CD4-positive, alpha-beta T cell treated with Interleukin-10 for 1 hour (primary cell): Measurements from ENCODE around the gene TPPP2.

Experiments used
- DNase-seq: peaks from one replicate; pipeline ENCODE4 v3.0.0-alpha.2; 2020

TPPP2 gene

DNA sequence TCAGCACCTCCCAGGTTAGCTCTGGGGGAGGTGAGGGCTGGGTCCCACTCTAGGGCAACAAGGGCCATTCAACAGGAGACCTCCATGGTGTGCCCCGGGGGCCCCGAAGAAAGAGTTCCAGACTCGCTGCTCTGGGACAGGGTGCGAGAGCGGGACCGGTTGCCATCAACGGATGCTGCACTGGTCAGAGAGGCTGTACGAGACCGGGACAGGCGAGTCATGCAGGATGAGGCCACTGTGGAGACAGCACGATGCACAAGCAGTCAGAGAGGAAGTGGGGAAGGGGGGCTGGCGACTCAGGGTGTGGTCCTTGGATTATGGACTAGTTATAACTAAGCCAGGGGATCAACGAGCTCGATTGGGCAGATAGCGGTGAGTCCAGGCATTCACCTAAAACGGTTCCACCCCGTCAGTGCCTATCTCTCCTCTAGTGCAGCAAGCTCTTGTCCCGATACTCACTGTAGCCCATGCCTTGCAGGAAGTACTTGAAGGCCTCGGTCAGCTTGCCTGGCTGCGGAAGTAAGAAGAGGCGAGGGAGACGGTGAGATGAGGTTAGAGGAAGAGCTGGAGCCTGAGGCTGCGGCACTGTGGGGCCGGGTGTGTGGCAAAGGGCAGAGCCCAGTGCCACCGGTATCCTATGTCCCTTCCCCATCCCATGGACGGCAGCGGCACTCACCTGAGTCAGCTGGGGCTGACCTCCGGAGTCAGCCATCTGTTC lies 12.3 kb upstream of the TPPP2 start:
- DNase-seq = no peak

DNA sequence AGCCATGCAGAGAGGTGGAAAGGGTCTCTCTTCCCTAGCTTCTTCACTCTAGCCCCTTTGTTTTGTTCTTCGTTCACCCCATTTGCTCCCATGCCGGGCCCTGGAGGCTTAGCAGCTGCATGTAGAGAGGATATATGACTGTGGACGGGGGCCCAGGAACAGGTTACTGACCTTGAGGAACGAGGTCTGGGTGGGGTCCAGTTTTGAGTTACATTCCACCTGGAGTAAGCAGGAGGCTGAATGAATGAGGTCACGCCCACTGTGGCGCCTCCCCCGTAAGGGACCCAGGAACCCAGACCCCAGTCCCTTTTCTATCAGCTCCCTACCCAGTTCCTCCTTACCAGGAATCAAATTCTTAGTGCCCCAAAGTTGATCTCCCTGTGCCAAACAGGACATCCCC lies 11.7 kb upstream of the TPPP2 start:
- no peak for DNase-seq

- DNase-seq = no peak
Observed at GRCh38 chr14:21018781-21019180, 11.2 kb upstream of the TPPP2 start.

- no peak for DNase-seq
Observed at GRCh38 chr14:21019366-21019765, 10.7 kb upstream of the TPPP2 start.

- DNase-seq = no peak
Observed at GRCh38 chr14:21020977-21021545, 9.0 kb upstream of the TPPP2 start.

- no peak for DNase-seq
Observed at GRCh38 chr14:21022686-21023085, 7.3 kb upstream of the TPPP2 start.

GRCh38 chr14:21023174-21023573 lies 6.8 kb upstream of the TPPP2 start:
- no peak for DNase-seq

- peak; percentile 19 for DNase-seq
Observed at GRCh38 chr14:21023817-21024584, 6.0 kb upstream of the TPPP2 start.

DNA sequence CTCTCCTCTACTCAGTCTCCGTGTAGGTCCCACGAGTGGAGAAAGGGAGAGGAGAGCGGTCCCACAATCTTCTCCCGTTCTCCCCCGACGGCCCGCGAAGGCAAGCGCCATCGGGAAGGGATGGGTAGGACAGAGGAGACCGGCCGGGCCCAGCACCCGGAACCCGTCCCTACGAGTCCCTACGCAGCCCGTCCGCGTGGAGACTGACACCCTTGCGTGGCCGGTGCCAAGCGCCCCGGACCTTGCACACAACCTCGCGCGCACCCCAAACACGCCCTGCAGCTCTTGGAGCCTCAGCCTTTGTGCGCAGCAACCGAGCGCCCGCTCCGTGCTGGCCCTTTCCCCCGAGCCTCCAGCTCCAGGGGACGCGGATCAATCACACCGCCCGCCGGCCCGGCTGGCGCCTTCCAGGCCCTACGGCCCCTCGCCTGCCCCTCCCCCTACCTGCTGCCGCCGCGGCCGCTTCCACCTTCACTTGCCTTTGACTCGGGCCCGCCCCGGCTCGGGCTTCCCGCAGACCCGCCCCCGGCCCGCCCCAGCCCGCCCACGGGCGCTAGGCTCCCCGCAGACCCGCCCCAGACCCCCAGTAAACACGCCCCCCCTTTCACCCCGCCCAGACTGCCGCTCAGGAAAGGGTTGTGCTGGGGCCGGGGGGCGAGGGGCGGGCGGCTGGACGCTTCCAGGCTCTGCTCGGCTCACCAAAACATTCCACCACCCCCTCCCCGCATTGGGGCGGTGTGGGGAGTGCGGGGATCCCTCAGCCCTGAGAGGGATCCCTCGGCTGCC lies 5.2 kb upstream of the TPPP2 start, which contains the start of gene NDRG2:
NDRG2 (minus strand) TSS at position 477 of the 786 bp plus-strand sequence. CDS start 1,746 bp downstream, outside the sequence.
- DNase-seq = peak; percentile 84

- no peak for DNase-seq
Observed at GRCh38 chr14:21025371-21026273, 4.4 kb upstream of the TPPP2 start.

GRCh38 chr14:21026274-21026987 lies 3.6 kb upstream of the TPPP2 start:
- no peak for DNase-seq

DNA sequence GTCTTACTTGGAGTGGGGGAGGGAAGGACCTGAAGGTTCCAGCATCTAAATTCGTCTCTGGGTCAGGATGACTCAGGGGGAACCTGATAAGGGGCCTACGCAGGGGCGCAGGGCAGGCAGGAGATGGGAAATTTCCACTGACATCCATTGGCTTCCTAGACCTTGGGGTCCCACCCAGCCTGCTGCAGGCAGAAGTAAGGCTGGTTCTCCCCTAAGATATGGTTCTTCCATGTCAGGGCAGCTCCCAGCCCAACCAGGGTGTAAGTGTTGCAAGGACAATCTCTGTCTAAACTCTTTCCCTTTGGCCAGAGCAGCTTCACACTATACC lies 3.1 kb upstream of the TPPP2 start:
- DNase-seq = no peak

DNA sequence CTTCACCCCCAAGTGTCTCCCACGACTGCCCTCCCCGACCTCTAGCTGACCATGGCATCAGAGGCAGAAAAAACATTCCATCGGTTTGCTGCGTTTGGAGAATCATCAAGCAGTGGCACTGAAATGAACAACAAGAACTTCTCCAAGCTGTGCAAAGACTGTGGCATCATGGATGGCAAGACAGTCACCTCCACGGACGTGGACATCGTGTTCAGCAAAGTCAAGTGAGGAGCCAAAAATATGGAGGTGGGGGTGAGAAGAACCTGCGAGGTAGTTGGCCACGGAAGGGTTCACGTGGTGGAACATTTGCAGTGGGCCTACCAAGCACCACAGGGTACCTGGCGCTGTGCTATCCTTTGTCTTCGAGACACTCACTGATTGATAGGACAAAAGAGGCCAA lies 514 bp downstream of the TPPP2 start:
- no peak for DNase-seq

DNA sequence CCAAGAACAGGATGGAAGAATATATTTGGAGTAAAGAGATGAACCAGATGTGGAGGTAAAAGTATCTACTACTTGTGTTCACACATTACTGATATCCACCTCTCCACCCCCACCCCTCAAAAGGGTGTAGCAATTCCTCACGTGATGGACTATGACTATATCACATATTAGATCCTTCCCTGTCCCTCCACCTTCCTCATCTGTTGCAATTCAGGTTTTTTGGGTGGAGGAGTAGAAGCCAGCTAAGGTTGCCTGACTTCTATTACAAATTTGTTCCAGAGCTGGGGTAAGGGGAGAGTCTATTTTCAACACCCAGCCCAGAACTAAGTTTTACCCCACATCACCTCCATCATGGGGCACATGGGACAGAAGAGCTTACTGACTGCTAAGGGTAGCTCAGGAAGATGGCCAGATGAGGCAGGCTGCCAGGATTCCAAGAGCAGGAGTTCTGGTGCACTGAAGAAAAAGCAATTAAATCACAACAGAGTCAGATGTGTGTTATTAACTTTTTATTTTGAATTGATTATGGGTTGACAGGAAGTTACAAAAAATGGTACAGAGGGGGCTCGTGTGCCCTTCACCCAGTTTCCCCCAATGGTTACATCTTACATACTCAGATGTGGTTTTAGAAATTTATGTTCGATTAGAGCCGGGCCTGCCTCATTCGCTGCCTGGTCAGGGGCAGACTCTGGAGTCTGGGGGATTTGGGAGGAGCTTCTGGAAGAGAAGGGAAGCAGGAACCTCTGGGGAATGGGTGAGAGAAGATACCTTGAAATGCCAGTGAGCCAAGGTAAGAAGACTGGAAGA lies 2.5 kb downstream of the TPPP2 start:
- no peak for DNase-seq

DNA sequence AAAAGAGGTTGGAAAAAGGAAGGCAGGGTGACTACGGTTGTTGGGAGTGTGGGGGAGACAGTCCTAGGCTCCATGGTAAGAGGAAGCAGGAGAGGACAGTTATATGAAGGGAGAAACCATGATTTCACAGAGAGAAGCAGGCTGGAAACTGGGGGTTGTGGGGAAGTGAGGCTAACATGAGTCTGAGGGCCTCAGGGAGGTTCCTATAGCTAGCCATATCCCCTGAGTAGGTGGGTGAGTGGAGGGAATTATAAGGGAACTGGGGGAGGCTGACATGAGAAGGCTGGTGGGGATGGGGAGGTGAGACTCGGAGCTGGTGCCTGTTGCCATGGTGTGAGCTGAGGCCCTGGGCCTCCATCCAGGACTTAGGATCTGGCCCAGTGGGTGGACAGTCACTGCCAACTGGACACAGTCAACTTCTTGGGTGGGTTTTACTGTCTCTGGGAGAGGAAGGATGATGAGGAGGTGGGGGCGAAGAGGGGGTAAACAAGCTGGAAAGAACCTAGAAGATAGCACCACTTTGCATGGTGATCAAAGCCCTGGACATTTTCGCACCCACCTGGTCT lies 3.2 kb downstream of the TPPP2 start:
- no peak for DNase-seq

DNA sequence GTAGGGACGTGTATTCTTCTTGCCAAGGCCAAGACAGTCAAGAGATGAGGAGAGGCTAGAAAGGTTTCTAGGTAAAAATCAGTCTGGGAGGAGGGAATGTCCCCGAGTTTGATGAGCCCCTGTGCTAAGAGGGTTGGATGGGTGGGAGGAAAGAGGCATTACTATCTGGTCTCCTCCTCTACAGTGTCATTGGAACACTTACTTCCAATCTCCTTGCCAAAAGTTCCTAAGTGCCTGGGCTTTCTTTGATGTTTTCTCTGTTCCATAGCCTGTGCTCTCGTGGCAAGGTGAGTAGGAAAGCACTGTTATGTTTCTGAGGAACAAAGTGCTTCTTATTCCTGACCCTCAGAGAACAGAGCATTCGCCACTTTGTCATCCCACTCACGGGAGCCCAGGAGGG lies 4.7 kb downstream of the TPPP2 start, which contains the start of gene RNASE13:
RNASE13 (minus strand) TSS at position 101 of the 400 bp plus-strand sequence. CDS start 519 bp downstream, outside the sequence.
- no peak for DNase-seq

- DNase-seq = no peak
Observed at GRCh38 chr14:21036751-21037150, 6.7 kb downstream of the TPPP2 start.

DNA sequence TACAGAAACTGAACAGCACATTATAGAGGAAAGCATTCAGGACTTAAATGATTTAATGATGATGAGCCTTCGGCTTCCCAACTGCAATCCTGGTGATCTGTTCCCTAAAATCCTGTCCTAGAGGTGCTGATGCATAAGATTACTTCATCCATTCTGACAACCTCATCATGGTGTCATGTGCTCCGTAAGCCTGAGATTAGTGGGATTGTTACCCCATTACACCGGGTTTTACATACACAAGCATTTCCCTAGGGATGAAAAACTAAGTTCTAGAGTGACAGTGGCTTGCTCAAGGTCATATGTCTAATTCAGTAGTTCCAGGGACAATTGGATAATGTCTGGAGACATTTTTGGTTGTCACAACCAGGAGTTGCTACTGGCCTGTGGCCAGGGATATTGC lies 7.1 kb downstream of the TPPP2 start:
- DNase-seq = no peak

DNA sequence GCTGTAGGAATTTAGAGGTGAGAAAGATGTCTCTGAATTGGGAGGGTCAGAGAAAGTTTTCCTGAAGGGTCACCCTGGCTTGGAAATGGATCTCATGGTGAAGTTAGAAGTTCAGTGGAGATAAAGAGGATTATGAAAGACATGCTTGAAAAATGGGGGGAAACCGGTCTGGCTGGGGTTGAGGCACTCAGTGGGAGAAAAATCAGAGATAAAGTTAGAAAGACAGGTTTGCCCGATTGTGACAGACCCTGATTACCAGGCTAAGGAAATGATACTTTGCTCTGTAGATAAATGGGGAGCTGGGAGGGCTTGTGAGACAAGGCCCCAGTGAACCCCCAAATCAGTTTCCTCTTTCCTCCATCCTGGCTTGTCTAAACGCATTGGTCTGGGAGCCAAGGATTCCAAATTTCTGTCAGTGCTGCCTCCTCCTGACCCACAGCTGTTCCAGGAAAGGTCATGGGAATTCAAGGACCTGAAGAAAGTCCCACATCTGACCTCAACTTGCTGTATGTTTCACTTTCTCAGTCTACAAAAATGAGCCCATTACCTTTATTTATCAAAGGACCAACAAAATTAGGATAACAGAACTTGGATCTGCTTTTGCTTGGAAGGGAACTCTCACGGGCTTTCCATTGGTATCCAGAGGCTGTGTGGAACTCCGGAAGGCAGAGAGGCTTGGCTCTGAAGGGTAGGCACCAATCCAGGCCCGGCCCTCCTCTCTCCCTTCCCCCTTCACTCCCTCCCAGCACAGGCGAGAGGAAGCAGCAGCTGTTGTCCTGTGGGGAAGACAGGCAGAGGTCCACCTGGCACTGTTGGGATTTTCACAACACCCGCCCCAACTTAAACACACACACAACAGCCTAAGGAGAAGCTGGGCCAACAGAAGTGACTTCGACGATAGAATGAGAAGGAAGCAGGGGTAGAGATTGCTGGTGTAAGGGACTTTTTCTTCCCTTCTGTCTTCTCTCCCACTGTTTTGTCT lies 8.7 kb downstream of the TPPP2 start:
- no peak for DNase-seq
